Neural cell (in vitro differentiated cells): ENCODE data around the gene GLTPD2.

Experiments
- EZH2 ChIP-seq: fragments of 200-600, 300-800 bp; shearing (Covaris generic), sonication (generic); IDR thresholded peaks from 2 replicates; pipeline ENCODE4 v1.6.1; 2014; ENCODE audit warnings: antibody characterized with exemption, low read length, borderline replicate concordance, mild to moderate bottlenecking; ENCODE audit not compliant: insufficient read depth, poor library complexity, severe bottlenecking
- RAD21 ChIP-seq: fragments of 450-650 bp; conservative IDR thresholded peaks from 2 replicates; pipeline ENCODE4 v1.6.1; 2014; ENCODE audit warnings: antibody characterized with exemption, mild to moderate bottlenecking, moderate library complexity
- SMC3 ChIP-seq: fragments of 450-650 bp; conservative IDR thresholded peaks from 2 replicates; pipeline ENCODE4 v1.6.1; 2014; ENCODE audit warnings: antibody characterized with exemption, mild to moderate bottlenecking, moderate library complexity; ENCODE audit not compliant: poor library complexity
- TAF1 ChIP-seq: IDR thresholded peaks from 2 replicates; pipeline ENCODE4 v1.6.1; 2012; ENCODE audit warnings: low read depth
- TF ChIP-seq, protein P1 (sequence below): fragments of 450-650 bp; IDR thresholded peaks from 2 replicates; pipeline ENCODE4 v1.5.1; 2014; ENCODE audit warnings: antibody characterized with exemption, mild to moderate bottlenecking, moderate library complexity; ENCODE audit not compliant: poor library complexity, severe bottlenecking

DNA sequence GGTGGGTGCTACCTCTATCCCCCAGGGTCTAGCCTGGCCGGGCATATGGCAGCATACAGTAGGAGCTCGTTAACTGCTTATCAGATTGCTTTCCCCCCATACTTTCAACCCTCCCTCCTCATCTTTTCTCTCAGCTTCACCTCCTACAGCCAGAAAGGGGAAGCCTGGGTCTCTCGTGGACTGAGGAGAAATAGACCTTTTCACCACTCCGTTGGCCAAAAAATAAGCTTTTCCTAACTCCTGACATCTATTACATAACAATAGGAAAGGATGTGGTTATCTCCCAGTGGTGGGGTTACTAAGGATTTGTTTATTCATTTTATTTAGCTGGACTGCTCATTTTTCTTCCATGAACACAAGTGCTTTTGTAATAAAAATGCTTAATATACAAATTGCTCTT, 40.1 kb upstream of the GLTPD2 start:
- TF ChIP-seq, protein P1, sequence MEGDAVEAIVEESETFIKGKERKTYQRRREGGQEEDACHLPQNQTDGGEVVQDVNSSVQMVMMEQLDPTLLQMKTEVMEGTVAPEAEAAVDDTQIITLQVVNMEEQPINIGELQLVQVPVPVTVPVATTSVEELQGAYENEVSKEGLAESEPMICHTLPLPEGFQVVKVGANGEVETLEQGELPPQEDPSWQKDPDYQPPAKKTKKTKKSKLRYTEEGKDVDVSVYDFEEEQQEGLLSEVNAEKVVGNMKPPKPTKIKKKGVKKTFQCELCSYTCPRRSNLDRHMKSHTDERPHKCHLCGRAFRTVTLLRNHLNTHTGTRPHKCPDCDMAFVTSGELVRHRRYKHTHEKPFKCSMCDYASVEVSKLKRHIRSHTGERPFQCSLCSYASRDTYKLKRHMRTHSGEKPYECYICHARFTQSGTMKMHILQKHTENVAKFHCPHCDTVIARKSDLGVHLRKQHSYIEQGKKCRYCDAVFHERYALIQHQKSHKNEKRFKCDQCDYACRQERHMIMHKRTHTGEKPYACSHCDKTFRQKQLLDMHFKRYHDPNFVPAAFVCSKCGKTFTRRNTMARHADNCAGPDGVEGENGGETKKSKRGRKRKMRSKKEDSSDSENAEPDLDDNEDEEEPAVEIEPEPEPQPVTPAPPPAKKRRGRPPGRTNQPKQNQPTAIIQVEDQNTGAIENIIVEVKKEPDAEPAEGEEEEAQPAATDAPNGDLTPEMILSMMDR = no peak
- TF ChIP-seq EZH2 (no peak), SMC3 (no peak), TAF1 (no peak), RAD21 (no peak)
